Activated naive CD8-positive, alpha-beta T cell treated with anti-CD3 and anti-CD28 coated beads for 36 hours (primary cell): ENCODE results near the gene TTC21A. TPM values are rescaled to one million over a fixed set of nuclear protein-coding genes. Genes with fewer than 3 reads are reported as not detected.

Source experiments
- DNase-seq: peaks from one replicate; pipeline ENCODE4 v3.0.0; 2021
- H3K27ac Mint-ChIP-seq: one replicate; pipeline ENCODE4 v1.8.0; 2022; ENCODE audit warnings: mild to moderate bottlenecking, moderate library complexity, mixed read lengths
- H3K27me3 Mint-ChIP-seq: one replicate; pipeline ENCODE4 v1.8.0; 2022; ENCODE audit warnings: mild to moderate bottlenecking, mixed read lengths
- H3K36me3 Mint-ChIP-seq: one replicate; pipeline ENCODE4 v1.8.0; 2021; ENCODE audit warnings: mild to moderate bottlenecking, mixed read lengths
- H3K4me1 Mint-ChIP-seq: one replicate; pipeline ENCODE4 v1.8.0; 2021; ENCODE audit warnings: mixed read lengths
- H3K4me3 Mint-ChIP-seq: one replicate; pipeline ENCODE4 v1.8.0; 2022; ENCODE audit warnings: mild to moderate bottlenecking, moderate library complexity, mixed read lengths
- H3K9me3 Mint-ChIP-seq: one replicate; pipeline ENCODE4 v1.8.0; 2022; ENCODE audit warnings: mixed read lengths
- total RNA-seq, 2 experiments: library from RNA; stranded (reverse); gene quantifications; one replicate each; pipeline ENCODE4 v1.2.3, GENCODE V29; 2021

TTC21A gene
- total RNA-seq, 2 experiments from 2014 or later, result 0.42 to 0.78 TPM

- DNase-seq, result no peak
- Mint-ChIP-seq H3K4me1 (peaks cover 7% of the 10 kb centered on the region), H3K27ac (peak overlapping the region; percentile 14), H3K9me3 (no peaks in the 10 kb centered on the region), H3K36me3 (peaks cover 8% of the 10 kb centered on the region), H3K4me3 (no peak overlapping the region), H3K27me3 (no peaks in the 10 kb centered on the region)
Observed at GRCh38 chr3:39094851-39095677, 12.4 kb upstream of the TTC21A start.

- Mint-ChIP-seq H3K4me3 (no peak overlapping the region), H3K27ac (no peak overlapping the region), H3K36me3 (peaks cover 8% of the 10 kb centered on the region), H3K27me3 (no peaks in the 10 kb centered on the region), H3K4me1 (peaks cover 5% of the 10 kb centered on the region), H3K9me3 (no peaks in the 10 kb centered on the region)
- DNase-seq, result no peak
Observed at GRCh38 chr3:39095778-39096177, 11.7 kb upstream of the TTC21A start.

GRCh38 chr3:39096775-39097174 is 10.7 kb upstream of the TTC21A start:
- Mint-ChIP-seq H3K36me3 (peaks cover 8% of the 10 kb centered on the region), H3K27me3 (no peaks in the 10 kb centered on the region), H3K4me1 (peaks cover 6% of the 10 kb centered on the region), H3K9me3 (no peaks in the 10 kb centered on the region), H3K27ac (no peak overlapping the region), H3K4me3 (no peak overlapping the region)
- DNase-seq, result no peak

- Mint-ChIP-seq H3K36me3 (peaks cover 4% of the 10 kb centered on the region), H3K4me3 (no peak overlapping the region), H3K4me1 (peaks cover 8% of the 10 kb centered on the region), H3K27me3 (no peaks in the 10 kb centered on the region), H3K9me3 (no peaks in the 10 kb centered on the region), H3K27ac (no peak overlapping the region)
- DNase-seq, result no peak
Observed at GRCh38 chr3:39097716-39098472, 9.6 kb upstream of the TTC21A start.

- H3K27me3 Mint-ChIP-seq, result no peaks in the 10 kb centered on the region
- H3K27ac Mint-ChIP-seq, result no peak overlapping the region
- no peak overlapping the region for H3K4me3 Mint-ChIP-seq
- H3K4me1 Mint-ChIP-seq, result peaks cover 12% of the 10 kb centered on the region
- no peaks in the 10 kb centered on the region for H3K9me3 Mint-ChIP-seq
- no peak for DNase-seq
- H3K36me3 Mint-ChIP-seq, result peaks cover 4% of the 10 kb centered on the region
Observed at GRCh38 chr3:39098473-39099000, 8.9 kb upstream of the TTC21A start.

GRCh38 chr3:39099242-39099641 is 8.2 kb upstream of the TTC21A start:
- Mint-ChIP-seq H3K36me3 (no peaks in the 10 kb centered on the region), H3K27ac (no peak overlapping the region), H3K9me3 (no peaks in the 10 kb centered on the region), H3K4me3 (no peak overlapping the region), H3K27me3 (no peaks in the 10 kb centered on the region), H3K4me1 (peaks cover 13% of the 10 kb centered on the region)
- no peak for DNase-seq

- H3K4me3 Mint-ChIP-seq, result no peak overlapping the region
- no peaks in the 10 kb centered on the region for H3K36me3 Mint-ChIP-seq
- H3K4me1 Mint-ChIP-seq, result peaks cover 15% of the 10 kb centered on the region
- H3K27me3 Mint-ChIP-seq, result no peaks in the 10 kb centered on the region
- no peak overlapping the region for H3K27ac Mint-ChIP-seq
- DNase-seq, result no peak
- H3K9me3 Mint-ChIP-seq, result no peaks in the 10 kb centered on the region
Observed at GRCh38 chr3:39099738-39100499, 7.6 kb upstream of the TTC21A start.

- DNase-seq, result no peak
- no peak overlapping the region for H3K27ac Mint-ChIP-seq
- H3K4me3 Mint-ChIP-seq, result no peak overlapping the region
- no peaks in the 10 kb centered on the region for H3K9me3 Mint-ChIP-seq
- peaks cover 20% of the 10 kb centered on the region for H3K4me1 Mint-ChIP-seq
- H3K36me3 Mint-ChIP-seq, result no peaks in the 10 kb centered on the region
- no peaks in the 10 kb centered on the region for H3K27me3 Mint-ChIP-seq
Observed at GRCh38 chr3:39100500-39100886, 7.0 kb upstream of the TTC21A start.

- Mint-ChIP-seq H3K27ac (no peak overlapping the region), H3K4me3 (no peak overlapping the region), H3K4me1 (peaks cover 27% of the 10 kb centered on the region), H3K36me3 (no peaks in the 10 kb centered on the region), H3K27me3 (no peaks in the 10 kb centered on the region), H3K9me3 (no peaks in the 10 kb centered on the region)
- peak; percentile 40 for DNase-seq
Observed at GRCh38 chr3:39101022-39101689, 6.3 kb upstream of the TTC21A start.

GRCh38 chr3:39102504-39103323 is 4.8 kb upstream of the TTC21A start:
- Mint-ChIP-seq H3K9me3 (no peaks in the 10 kb centered on the region), H3K36me3 (no peaks in the 10 kb centered on the region), H3K27me3 (no peaks in the 10 kb centered on the region), H3K27ac (peak overlapping the region; percentile 22), H3K4me1 (peaks cover 35% of the 10 kb centered on the region), H3K4me3 (no peak overlapping the region)
- DNase-seq, result no peak

GRCh38 chr3:39103324-39103693 is 4.2 kb upstream of the TTC21A start:
- DNase-seq, result no peak
- Mint-ChIP-seq H3K36me3 (no peaks in the 10 kb centered on the region), H3K27me3 (no peaks in the 10 kb centered on the region), H3K4me1 (peaks cover 41% of the 10 kb centered on the region), H3K9me3 (no peaks in the 10 kb centered on the region), H3K27ac (no peak overlapping the region), H3K4me3 (no peak overlapping the region)

- H3K27ac Mint-ChIP-seq, result no peak overlapping the region
- no peaks in the 10 kb centered on the region for H3K36me3 Mint-ChIP-seq
- no peaks in the 10 kb centered on the region for H3K27me3 Mint-ChIP-seq
- DNase-seq, result no peak
- peaks cover 47% of the 10 kb centered on the region for H3K4me1 Mint-ChIP-seq
- no peaks in the 10 kb centered on the region for H3K9me3 Mint-ChIP-seq
- no peak overlapping the region for H3K4me3 Mint-ChIP-seq
Observed at GRCh38 chr3:39103791-39104552, 3.5 kb upstream of the TTC21A start.

- Mint-ChIP-seq H3K4me3 (no peak overlapping the region), H3K9me3 (no peaks in the 10 kb centered on the region), H3K27me3 (no peaks in the 10 kb centered on the region), H3K4me1 (peaks cover 49% of the 10 kb centered on the region), H3K36me3 (no peaks in the 10 kb centered on the region), H3K27ac (no peak overlapping the region)
- DNase-seq, result no peak
Observed at GRCh38 chr3:39104961-39105686, 2.4 kb upstream of the TTC21A start.
